SK-N-SH treated with all-trans-retinoic acid at 6 μM for 48 hours (cell line): ENCODE results near the gene CSF2RB.

ENCODE experiments used
- ATAC-seq: fragments of 200-7000 bp; cut with Tn5 transposase; 3 replicates; pipeline ENCODE4 v1.9.1; 2020; ENCODE audit warnings: mild to moderate bottlenecking, moderate library complexity
- ARNTL ChIP-seq: fragments of 450-650 bp; formaldehyde crosslinking; IDR thresholded peaks from 2 replicates; pipeline ENCODE4 v1.5.0; 2020; ENCODE audit warnings: low read depth, mild to moderate bottlenecking, moderate library complexity, borderline replicate concordance
- BACH2 ChIP-seq: fragments of 250-450 bp; sonication (Bioruptor Pico); IDR thresholded peaks from 2 replicates; pipeline ENCODE4 v1.9.0; 2021; ENCODE audit warnings: mild to moderate bottlenecking, borderline replicate concordance
- CSDC2 ChIP-seq: fragments of 250-450 bp; sonication (Bioruptor Pico); IDR thresholded peaks from 2 replicates; pipeline ENCODE4 v1.5.0; 2020; ENCODE audit warnings: mild to moderate bottlenecking, moderate library complexity
- ESRRG ChIP-seq: fragments of 250-450 bp; sonication (Bioruptor Pico); IDR thresholded peaks from 2 replicates; pipeline ENCODE4 v1.6.1; 2021; ENCODE audit warnings: mild to moderate bottlenecking
- GLIS3 ChIP-seq: fragments of 250-450 bp; sonication (Bioruptor Pico); IDR thresholded peaks from 2 replicates; pipeline ENCODE4 v1.5.0; 2020; ENCODE audit warnings: mild to moderate bottlenecking, moderate library complexity
- ISL1 ChIP-seq: fragments of 250-450 bp; sonication (Bioruptor Pico); IDR thresholded peaks from 2 replicates; pipeline ENCODE4 v2.1.2; 2022; ENCODE audit warnings: mild to moderate bottlenecking, moderate library complexity
- OSR1 ChIP-seq: fragments of 250-450 bp; sonication (Bioruptor Pico); IDR thresholded peaks from 2 replicates; pipeline ENCODE4 v1.8.0; 2022; ENCODE audit warnings: moderate library complexity, mild to moderate bottlenecking, inconsistent platforms
- PPARA ChIP-seq: fragments of 250-450 bp; sonication (Bioruptor Pico); IDR thresholded peaks from 2 replicates; pipeline ENCODE4 v1.5.0; 2020; ENCODE audit warnings: mild to moderate bottlenecking, borderline replicate concordance
- RARB ChIP-seq: fragments of 250-450 bp; sonication (Bioruptor Pico); IDR thresholded peaks from 2 replicates; pipeline ENCODE4 v1.8.0; 2021; ENCODE audit warnings: mild to moderate bottlenecking, moderate library complexity
- SNAI2 ChIP-seq: fragments of 250-450 bp; sonication (Bioruptor Pico); IDR thresholded peaks from 2 replicates; pipeline ENCODE4 v1.5.0; 2020; ENCODE audit warnings: mild to moderate bottlenecking, moderate library complexity
- TOX ChIP-seq: fragments of 250-450 bp; sonication (Bioruptor Pico); IDR thresholded peaks from 2 replicates; pipeline ENCODE4 v1.8.0; 2021; ENCODE audit warnings: mild to moderate bottlenecking, moderate library complexity, borderline replicate concordance
- ZC3H10 ChIP-seq: fragments of 250-450 bp; sonication (Bioruptor Pico); IDR thresholded peaks from 2 replicates; pipeline ENCODE4 v1.5.1; 2021; ENCODE audit warnings: mild to moderate bottlenecking, moderate library complexity
- ZFP3 ChIP-seq: fragments of 250-450 bp; sonication (Bioruptor Pico); IDR thresholded peaks from 2 replicates; pipeline ENCODE4 v1.5.0; 2020; ENCODE audit warnings: mild to moderate bottlenecking, moderate library complexity
- ZFP30 ChIP-seq: fragments of 450-650 bp; formaldehyde crosslinking; IDR thresholded peaks from 2 replicates; pipeline ENCODE4 v1.5.0; 2022; ENCODE audit warnings: mild to moderate bottlenecking, moderate library complexity
- ZNF565 ChIP-seq: fragments of 450-650 bp; formaldehyde crosslinking; conservative IDR thresholded peaks from 2 replicates; pipeline ENCODE4 v1.5.0; 2020; ENCODE audit warnings: low read depth, mild to moderate bottlenecking, moderate library complexity
- ZNF70 ChIP-seq: fragments of 450-650 bp; formaldehyde crosslinking; IDR thresholded peaks from 2 replicates; pipeline ENCODE4 v1.5.0; 2020; ENCODE audit warnings: mild to moderate bottlenecking, moderate library complexity
- ZNF8 ChIP-seq: fragments of 450-650 bp; formaldehyde crosslinking; IDR thresholded peaks from 2 replicates; pipeline ENCODE4 v1.5.0; 2020; ENCODE audit warnings: mild to moderate bottlenecking, moderate library complexity
- TF ChIP-seq, protein P1 (sequence below): fragments of 250-450 bp; sonication (Bioruptor Pico); IDR thresholded peaks from 2 replicates; pipeline ENCODE4 v1.8.0; 2021; ENCODE audit warnings: low read depth, mild to moderate bottlenecking, moderate library complexity, borderline replicate concordance
- TF ChIP-seq, protein P2 (sequence below): fragments of 250-450 bp; sonication (Bioruptor Pico); IDR thresholded peaks from 2 replicates; pipeline ENCODE4 v1.5.1; 2021; ENCODE audit warnings: mild to moderate bottlenecking, moderate library complexity
- TF ChIP-seq, protein P3 (sequence below): fragments of 250-450 bp; sonication (Bioruptor Pico); IDR thresholded peaks from 2 replicates; pipeline ENCODE4 v1.5.0; 2020; ENCODE audit warnings: mild to moderate bottlenecking, moderate library complexity
- TF ChIP-seq, protein P4 (sequence below): fragments of 250-450 bp; sonication (Bioruptor Pico); IDR thresholded peaks from 2 replicates; pipeline ENCODE4 v1.5.1; 2020; ENCODE audit warnings: low read depth, mild to moderate bottlenecking, moderate library complexity
- TF ChIP-seq, protein P5 (sequence below): fragments of 250-450 bp; sonication (Bioruptor Pico); IDR thresholded peaks from 2 replicates; pipeline ENCODE4 v1.8.0; 2020; ENCODE audit warnings: mild to moderate bottlenecking, moderate library complexity, borderline replicate concordance

Gene CSF2RB

DNA sequence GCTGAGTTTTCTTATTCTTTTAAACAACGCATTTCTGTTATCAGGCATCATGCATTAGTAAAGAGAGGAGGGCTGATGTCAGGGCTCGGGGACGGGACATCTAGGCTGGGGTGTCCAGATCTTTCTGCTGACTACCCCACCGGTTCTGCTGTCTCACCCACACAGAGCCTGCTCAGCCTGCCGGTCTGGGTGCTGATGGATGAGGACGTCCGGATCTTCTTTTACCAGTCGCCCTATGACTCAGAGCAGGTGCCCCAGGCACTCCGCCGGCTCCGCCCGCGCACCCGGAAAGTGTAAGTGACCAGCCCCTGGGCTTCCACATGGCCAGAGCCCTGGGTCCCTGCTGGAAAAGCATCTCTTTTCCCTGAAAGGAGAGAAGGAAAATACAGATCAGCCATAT lies 43.2 kb upstream of the CSF2RB start:
- TF ChIP-seq ZNF8 (CRISPR knock-in tag) (no peak), GLIS3 (no peak), ARNTL (no peak), ESRRG (CRISPR knock-in tag) (no peak), RARB (no peak), ZNF70 (CRISPR knock-in tag) (no peak), TOX (CRISPR knock-in tag) (no peak)
- TF ChIP-seq, protein P1, sequence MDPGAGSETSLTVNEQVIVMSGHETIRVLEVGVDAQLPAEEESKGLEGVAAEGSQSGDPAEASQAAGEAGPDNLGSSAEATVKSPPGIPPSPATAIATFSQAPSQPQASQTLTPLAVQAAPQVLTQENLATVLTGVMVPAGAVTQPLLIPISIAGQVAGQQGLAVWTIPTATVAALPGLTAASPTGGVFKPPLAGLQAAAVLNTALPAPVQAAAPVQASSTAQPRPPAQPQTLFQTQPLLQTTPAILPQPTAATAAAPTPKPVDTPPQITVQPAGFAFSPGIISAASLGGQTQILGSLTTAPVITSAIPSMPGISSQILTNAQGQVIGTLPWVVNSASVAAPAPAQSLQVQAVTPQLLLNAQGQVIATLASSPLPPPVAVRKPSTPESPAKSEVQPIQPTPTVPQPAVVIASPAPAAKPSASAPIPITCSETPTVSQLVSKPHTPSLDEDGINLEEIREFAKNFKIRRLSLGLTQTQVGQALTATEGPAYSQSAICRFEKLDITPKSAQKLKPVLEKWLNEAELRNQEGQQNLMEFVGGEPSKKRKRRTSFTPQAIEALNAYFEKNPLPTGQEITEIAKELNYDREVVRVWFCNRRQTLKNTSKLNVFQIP (CRISPR knock-in tag) = no peak
- TF ChIP-seq, protein P2, sequence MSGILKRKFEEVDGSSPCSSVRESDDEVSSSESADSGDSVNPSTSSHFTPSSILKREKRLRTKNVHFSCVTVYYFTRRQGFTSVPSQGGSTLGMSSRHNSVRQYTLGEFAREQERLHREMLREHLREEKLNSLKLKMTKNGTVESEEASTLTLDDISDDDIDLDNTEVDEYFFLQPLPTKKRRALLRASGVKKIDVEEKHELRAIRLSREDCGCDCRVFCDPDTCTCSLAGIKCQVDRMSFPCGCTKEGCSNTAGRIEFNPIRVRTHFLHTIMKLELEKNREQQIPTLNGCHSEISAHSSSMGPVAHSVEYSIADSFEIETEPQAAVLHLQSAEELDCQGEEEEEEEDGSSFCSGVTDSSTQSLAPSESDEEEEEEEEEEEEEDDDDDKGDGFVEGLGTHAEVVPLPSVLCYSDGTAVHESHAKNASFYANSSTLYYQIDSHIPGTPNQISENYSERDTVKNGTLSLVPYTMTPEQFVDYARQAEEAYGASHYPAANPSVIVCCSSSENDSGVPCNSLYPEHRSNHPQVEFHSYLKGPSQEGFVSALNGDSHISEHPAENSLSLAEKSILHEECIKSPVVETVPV (CRISPR knock-in tag) = no peak

DNA sequence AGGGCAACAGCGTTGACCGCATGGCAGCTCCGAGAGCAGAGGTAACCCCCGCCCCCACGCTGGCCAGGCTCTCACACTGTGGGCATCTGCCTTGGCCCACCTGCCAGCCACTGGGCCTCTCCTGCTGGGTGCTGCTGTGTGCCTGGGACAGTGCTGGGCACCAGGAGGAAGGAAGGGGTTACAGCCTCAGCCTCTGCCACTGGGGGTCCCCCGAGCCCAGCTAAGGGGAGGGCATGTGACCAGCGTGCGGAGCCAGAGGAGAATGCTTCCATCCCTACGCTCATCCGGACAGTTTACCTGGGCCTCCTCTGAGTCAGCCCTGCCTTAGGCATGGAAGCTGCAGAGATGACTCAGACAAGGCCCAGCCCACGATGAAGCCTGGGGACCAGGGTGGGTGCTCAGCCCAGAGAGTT lies 41.8 kb upstream of the CSF2RB start:
- ATAC-seq = no peak
- TF ChIP-seq ESRRG (CRISPR knock-in tag) = no peak
- TF ChIP-seq, protein P1 (CRISPR knock-in tag) = no peak
- no peak for TF ChIP-seq ARNTL
- TF ChIP-seq CSDC2 = no peak
- TF ChIP-seq, protein P3, sequence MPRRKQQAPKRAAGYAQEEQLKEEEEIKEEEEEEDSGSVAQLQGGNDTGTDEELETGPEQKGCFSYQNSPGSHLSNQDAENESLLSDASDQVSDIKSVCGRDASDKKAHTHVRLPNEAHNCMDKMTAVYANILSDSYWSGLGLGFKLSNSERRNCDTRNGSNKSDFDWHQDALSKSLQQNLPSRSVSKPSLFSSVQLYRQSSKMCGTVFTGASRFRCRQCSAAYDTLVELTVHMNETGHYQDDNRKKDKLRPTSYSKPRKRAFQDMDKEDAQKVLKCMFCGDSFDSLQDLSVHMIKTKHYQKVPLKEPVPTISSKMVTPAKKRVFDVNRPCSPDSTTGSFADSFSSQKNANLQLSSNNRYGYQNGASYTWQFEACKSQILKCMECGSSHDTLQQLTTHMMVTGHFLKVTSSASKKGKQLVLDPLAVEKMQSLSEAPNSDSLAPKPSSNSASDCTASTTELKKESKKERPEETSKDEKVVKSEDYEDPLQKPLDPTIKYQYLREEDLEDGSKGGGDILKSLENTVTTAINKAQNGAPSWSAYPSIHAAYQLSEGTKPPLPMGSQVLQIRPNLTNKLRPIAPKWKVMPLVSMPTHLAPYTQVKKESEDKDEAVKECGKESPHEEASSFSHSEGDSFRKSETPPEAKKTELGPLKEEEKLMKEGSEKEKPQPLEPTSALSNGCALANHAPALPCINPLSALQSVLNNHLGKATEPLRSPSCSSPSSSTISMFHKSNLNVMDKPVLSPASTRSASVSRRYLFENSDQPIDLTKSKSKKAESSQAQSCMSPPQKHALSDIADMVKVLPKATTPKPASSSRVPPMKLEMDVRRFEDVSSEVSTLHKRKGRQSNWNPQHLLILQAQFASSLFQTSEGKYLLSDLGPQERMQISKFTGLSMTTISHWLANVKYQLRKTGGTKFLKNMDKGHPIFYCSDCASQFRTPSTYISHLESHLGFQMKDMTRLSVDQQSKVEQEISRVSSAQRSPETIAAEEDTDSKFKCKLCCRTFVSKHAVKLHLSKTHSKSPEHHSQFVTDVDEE = no peak

More for the DNA sequence above, 43.2 kb upstream of the CSF2RB start:
- ATAC-seq = no peak

DNA sequence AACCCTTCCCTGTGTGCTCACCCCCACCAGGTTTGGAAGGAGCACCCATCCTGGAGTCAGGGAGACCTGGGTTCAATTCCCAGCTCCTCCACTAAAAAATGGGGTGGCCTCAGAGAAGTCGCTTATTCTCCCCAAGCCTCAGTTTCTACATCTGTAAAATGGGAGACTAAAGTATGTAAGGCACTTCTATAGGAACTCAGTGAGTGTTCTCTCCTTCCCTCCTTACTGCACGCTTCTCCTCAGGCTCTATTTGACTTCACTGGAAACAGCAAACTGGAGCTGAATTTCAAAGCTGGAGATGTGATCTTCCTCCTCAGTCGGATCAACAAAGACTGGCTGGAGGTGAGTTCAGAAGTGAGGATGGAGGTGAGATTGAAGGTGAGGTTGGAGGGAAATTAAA lies 41.3 kb upstream of the CSF2RB start:
- ATAC-seq = no peak
- TF ChIP-seq, protein P4, sequence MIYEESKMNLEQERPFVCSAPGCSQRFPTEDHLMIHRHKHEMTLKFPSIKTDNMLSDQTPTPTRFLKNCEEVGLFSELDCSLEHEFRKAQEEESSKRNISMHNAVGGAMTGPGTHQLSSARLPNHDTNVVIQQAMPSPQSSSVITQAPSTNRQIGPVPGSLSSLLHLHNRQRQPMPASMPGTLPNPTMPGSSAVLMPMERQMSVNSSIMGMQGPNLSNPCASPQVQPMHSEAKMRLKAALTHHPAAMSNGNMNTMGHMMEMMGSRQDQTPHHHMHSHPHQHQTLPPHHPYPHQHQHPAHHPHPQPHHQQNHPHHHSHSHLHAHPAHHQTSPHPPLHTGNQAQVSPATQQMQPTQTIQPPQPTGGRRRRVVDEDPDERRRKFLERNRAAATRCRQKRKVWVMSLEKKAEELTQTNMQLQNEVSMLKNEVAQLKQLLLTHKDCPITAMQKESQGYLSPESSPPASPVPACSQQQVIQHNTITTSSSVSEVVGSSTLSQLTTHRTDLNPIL (CRISPR knock-in tag) = no peak
- no peak for TF ChIP-seq ZFP3
- TF ChIP-seq ZNF8 (CRISPR knock-in tag) = no peak
- no peak for TF ChIP-seq CSDC2
- TF ChIP-seq PPARA (CRISPR knock-in tag) = no peak
- TF ChIP-seq ZNF565 (CRISPR knock-in tag) = no peak
- no peak for TF ChIP-seq OSR1 (CRISPR knock-in tag)
- no peak for TF ChIP-seq RARB
- TF ChIP-seq, protein P2 (CRISPR knock-in tag) = no peak
- no peak for TF ChIP-seq SNAI2
- no peak for TF ChIP-seq ZNF70 (CRISPR knock-in tag)
- no peak for TF ChIP-seq GLIS3
- TF ChIP-seq ZC3H10 (CRISPR knock-in tag) = no peak
- TF ChIP-seq, protein P5, sequence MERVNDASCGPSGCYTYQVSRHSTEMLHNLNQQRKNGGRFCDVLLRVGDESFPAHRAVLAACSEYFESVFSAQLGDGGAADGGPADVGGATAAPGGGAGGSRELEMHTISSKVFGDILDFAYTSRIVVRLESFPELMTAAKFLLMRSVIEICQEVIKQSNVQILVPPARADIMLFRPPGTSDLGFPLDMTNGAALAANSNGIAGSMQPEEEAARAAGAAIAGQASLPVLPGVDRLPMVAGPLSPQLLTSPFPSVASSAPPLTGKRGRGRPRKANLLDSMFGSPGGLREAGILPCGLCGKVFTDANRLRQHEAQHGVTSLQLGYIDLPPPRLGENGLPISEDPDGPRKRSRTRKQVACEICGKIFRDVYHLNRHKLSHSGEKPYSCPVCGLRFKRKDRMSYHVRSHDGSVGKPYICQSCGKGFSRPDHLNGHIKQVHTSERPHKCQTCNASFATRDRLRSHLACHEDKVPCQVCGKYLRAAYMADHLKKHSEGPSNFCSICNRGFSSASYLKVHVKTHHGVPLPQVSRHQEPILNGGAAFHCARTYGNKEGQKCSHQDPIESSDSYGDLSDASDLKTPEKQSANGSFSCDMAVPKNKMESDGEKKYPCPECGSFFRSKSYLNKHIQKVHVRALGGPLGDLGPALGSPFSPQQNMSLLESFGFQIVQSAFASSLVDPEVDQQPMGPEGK (CRISPR knock-in tag) = no peak
- no peak for TF ChIP-seq ZFP30 (CRISPR knock-in tag)
- TF ChIP-seq, protein P1 (CRISPR knock-in tag) = no peak
- TF ChIP-seq ARNTL = no peak
- TF ChIP-seq BACH2 (CRISPR knock-in tag) = no peak
- TF ChIP-seq ISL1 = no peak
- TF ChIP-seq TOX (CRISPR knock-in tag) = no peak
